Sigmoid colon (tissue), 3 donors: Measurements from ENCODE around the gene PSMD4.

Experiments used
- CTCF ChIP-seq, 4 experiments: fragments of 450-650 bp in 3 of 4; fragments of 200-600 bp in 1 of 4; IDR thresholded peaks; one replicate each; pipeline ENCODE4 v1.5.1; 2016 to 2019; ENCODE audit warnings: antibody characterized with exemption in 4 of 4, mild to moderate bottlenecking in 3 of 4, moderate library complexity in 2 of 4
- POLR2A ChIP-seq, 2 donors: fragments of 450-650 bp; IDR thresholded peaks; one replicate each; pipeline ENCODE4 v1.6.1; 2016; ENCODE audit warnings: antibody characterized with exemption in 2 of 2, mild to moderate bottlenecking in 2 of 2, moderate library complexity in 2 of 2

- TF ChIP-seq CTCF (IDR thresholded peaks at IDR 0.05) (no peak), POLR2A (IDR thresholded peaks at IDR 0.05) (no peak)
Measured at GRCh38 chr1:151287767-151288500, 33.4 kb downstream of the PSMD4 start.
